ENCODE results near the gene BEAN1.

The BEAN1 gene

DNA sequence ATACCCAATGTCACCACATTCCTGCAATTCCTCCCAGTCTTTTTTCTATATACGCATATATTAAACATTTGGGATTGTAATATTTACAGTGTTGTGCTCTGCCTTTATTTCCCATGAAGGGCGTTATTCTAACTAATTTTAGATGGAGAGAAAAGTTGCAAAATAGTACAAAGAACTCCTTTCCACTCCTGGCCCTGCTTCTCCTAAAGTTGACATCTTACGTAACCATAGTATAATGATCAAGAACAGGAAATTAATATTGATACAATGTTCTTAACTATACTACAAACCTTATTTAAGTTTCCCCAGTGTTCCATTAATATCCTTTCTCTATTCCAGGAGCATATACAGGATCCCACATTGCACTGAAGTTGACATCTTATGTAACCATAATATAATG is 76.5 kb downstream of the BEAN1 start:
- Histone ChIP-seq H3K9me3 (ENCODE audit: insufficient read depth, low read depth, low read length) (no peaks in the 10 kb centered on the region), H3K27me3 (ENCODE audit: insufficient read depth, low read length) (no peaks in the 10 kb centered on the region), H3K9ac (ENCODE audit: low read depth, low read length) (no peak overlapping the region), H3K4me1 (ENCODE audit: insufficient read depth, low read length) (no peaks in the 10 kb centered on the region), H3K36me3 (ENCODE audit: insufficient read depth, low read length) (no peaks in the 10 kb centered on the region), H3K4me3 (ENCODE audit: low read length) (no peak overlapping the region), H3K27ac (ENCODE audit: low read depth, low read length) (no peak overlapping the region)
- no CpG with 5 or more reads among the region's 3 CpGs for WGBS

DNA sequence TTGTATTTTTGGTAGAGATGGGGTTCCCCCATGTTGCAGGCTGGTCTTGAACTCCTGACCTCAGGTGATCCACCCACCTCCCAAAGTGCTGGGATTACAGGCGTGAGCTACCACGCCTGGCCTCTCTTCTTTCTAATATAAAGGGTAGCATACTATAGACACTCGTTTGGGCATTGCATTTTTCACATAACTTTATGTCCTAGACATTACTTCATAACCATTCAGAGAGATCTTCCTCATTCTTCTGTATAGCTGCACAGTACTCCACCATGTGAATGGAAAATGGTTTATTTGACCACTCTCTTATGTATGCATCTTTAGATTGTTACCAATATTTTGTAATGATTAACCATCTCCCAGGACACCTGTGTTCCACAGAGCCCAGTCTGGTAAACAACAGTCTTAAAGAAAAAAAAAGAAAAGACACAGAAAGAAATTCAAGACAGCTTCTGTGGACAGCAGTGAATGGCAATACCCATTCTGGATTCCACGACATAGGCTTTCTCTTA is 80.7 kb downstream of the BEAN1 start:
- H3K27ac ChIP-seq (ENCODE audit: low read depth, low read length) = no peak overlapping the region

DNA sequence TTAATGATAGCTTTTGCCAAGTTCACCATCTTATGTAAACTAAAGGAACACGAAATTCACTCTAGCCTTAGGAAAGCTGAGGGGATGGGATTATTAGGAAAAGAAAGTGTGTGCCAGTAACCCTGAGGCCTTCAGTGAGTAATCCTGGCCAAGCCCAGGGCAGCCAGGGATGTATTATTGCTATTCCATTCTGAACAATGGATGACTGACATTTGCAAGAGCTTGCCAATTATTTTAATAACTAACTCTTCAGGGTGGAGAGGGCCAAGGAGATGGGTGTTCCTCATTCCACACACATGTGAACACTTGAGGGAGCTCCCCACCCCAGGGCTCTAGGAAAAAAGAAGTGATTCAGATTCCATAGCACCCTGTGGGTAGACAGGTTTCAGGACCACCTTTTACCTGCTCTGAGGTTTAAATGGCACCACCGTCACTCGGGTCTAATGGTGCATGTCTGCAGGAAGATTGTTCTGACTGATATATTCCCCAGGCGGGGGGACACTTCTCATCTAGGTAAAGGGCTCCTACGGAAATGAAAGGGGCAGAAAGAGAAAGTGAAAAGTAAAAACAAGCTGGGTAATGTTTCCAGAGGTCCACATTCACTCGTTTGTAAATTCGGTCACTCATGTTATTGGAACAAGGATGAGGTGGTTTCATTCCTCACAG is 81.3 kb downstream of the BEAN1 start:
- 93% methylated on average over 7 of the region's 7 CpGs for WGBS
- peaks cover 27% of the 10 kb centered on the region for H3K4me1 ChIP-seq (ENCODE audit: insufficient read depth, low read length)
- no peak overlapping the region for H3K4me3 ChIP-seq (ENCODE audit: low read length)
- no peaks in the 10 kb centered on the region for H3K27me3 ChIP-seq (ENCODE audit: insufficient read depth, low read length)
- H3K9me3 ChIP-seq (ENCODE audit: insufficient read depth, low read depth, low read length) = no peaks in the 10 kb centered on the region
- no peaks in the 10 kb centered on the region for H3K36me3 ChIP-seq (ENCODE audit: insufficient read depth, low read length)
- no peak overlapping the region for H3K27ac ChIP-seq (ENCODE audit: low read depth, low read length)
- H3K9ac ChIP-seq (ENCODE audit: low read depth, low read length) = no peak overlapping the region

More for the DNA sequence above, 80.7 kb downstream of the BEAN1 start:
- Histone ChIP-seq H3K27me3 (ENCODE audit: insufficient read depth, low read length) (no peaks in the 10 kb centered on the region), H3K9me3 (ENCODE audit: insufficient read depth, low read depth, low read length) (no peaks in the 10 kb centered on the region), H3K4me1 (ENCODE audit: insufficient read depth, low read length) (peaks cover 23% of the 10 kb centered on the region), H3K9ac (ENCODE audit: low read depth, low read length) (no peak overlapping the region), H3K36me3 (ENCODE audit: insufficient read depth, low read length) (no peaks in the 10 kb centered on the region), H3K4me3 (ENCODE audit: low read length) (no peak overlapping the region)
- 89% methylated on average over 4 of the region's 4 CpGs for WGBS

DNA sequence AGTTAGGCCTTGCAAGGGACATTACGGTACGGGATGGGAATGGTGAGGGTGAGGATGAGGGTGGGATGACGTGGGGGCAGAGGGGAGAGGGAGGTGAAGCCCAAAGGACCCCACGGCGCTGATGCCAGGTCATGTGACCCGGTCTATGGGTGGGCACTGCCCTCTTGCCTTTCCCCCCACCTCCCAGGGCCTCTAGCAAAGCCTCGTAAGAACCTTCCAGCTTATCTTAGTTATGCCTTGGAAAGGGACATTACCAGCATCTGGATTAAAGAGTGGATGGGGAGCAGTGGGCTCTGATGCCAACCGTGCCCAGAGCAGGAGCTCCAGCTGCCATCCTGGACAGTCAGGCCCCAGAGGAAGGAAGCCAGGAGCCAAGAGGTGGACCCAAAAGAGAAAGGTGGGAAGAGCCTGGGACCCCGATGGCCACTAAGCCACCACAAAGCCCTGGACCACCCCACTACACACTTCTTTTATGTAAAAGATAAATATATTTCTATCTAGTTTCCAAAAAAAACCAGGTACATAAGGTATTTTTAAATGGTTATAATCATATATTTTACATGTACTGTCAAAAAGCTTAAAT is 81.9 kb downstream of the BEAN1 start:
- 95% methylated on average over 8 of the region's 9 CpGs for WGBS
- no peaks in the 10 kb centered on the region for H3K36me3 ChIP-seq (ENCODE audit: insufficient read depth, low read length)
- H3K27me3 ChIP-seq (ENCODE audit: insufficient read depth, low read length) = no peaks in the 10 kb centered on the region
- no peaks in the 10 kb centered on the region for H3K9me3 ChIP-seq (ENCODE audit: insufficient read depth, low read depth, low read length)
- H3K4me3 ChIP-seq (ENCODE audit: low read length) = no peak overlapping the region
- H3K4me1 ChIP-seq (ENCODE audit: insufficient read depth, low read length) = peaks cover 27% of the 10 kb centered on the region
- no peak overlapping the region for H3K27ac ChIP-seq (ENCODE audit: low read depth, low read length)
- no peak overlapping the region for H3K9ac ChIP-seq (ENCODE audit: low read depth, low read length)

DNA sequence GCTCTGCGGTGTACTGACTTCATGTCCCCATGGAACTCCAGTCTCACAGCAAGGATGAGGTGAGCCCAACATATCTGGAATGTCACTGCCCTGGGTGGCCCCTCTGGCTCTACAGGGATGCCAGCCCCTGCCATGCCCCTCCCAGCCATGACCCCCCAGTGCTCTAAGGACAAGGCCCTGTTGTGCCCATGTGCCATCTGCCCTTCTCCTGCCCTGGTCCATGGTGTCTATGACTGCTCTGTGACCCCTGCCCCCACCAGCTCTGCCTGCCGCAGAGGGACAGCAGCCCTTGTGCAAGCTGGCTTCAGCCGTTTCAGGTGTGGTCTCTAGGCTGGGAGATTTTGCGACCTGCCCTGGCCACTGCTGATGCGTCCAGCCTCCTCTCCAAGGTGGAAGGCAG is 82.5 kb downstream of the BEAN1 start:
- WGBS = 95% methylated on average over 5 of the region's 5 CpGs
- H3K9ac ChIP-seq (ENCODE audit: low read depth, low read length) = no peak overlapping the region
- H3K9me3 ChIP-seq (ENCODE audit: insufficient read depth, low read depth, low read length) = no peaks in the 10 kb centered on the region
- H3K27ac ChIP-seq (ENCODE audit: low read depth, low read length) = no peak overlapping the region
- H3K4me1 ChIP-seq (ENCODE audit: insufficient read depth, low read length) = peaks cover 27% of the 10 kb centered on the region
- H3K27me3 ChIP-seq (ENCODE audit: insufficient read depth, low read length) = no peaks in the 10 kb centered on the region
- H3K4me3 ChIP-seq (ENCODE audit: low read length) = no peak overlapping the region
- H3K36me3 ChIP-seq (ENCODE audit: insufficient read depth, low read length) = no peaks in the 10 kb centered on the region

DNA sequence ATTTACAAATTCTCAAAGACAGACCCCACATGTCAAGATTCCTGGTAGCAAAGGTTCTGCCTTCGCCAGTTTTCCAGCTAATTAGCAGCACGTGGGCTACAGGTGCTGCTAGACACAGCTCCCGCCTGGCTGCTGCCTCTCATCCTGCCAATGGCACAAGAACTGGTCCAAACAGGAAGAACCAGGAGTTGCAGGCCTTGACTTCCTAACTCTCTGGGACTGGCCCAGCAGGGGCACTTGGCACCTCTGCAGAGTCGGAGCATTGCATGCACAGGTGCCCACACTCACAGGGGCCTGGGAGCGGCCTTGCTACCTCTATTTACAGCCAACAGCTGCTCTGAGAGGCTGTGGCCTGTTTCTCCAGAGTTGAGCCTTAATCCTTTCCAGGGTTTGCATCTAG is 83.2 kb downstream of the BEAN1 start:
- Histone ChIP-seq H3K27me3 (ENCODE audit: insufficient read depth, low read length) (no peaks in the 10 kb centered on the region), H3K4me1 (ENCODE audit: insufficient read depth, low read length) (peaks cover 27% of the 10 kb centered on the region), H3K4me3 (ENCODE audit: low read length) (no peak overlapping the region), H3K9me3 (ENCODE audit: insufficient read depth, low read depth, low read length) (no peaks in the 10 kb centered on the region), H3K36me3 (ENCODE audit: insufficient read depth, low read length) (no peaks in the 10 kb centered on the region), H3K9ac (ENCODE audit: low read depth, low read length) (no peak overlapping the region), H3K27ac (ENCODE audit: low read depth, low read length) (no peak overlapping the region)
- 93% methylated on average over 5 of the region's 5 CpGs for WGBS

DNA sequence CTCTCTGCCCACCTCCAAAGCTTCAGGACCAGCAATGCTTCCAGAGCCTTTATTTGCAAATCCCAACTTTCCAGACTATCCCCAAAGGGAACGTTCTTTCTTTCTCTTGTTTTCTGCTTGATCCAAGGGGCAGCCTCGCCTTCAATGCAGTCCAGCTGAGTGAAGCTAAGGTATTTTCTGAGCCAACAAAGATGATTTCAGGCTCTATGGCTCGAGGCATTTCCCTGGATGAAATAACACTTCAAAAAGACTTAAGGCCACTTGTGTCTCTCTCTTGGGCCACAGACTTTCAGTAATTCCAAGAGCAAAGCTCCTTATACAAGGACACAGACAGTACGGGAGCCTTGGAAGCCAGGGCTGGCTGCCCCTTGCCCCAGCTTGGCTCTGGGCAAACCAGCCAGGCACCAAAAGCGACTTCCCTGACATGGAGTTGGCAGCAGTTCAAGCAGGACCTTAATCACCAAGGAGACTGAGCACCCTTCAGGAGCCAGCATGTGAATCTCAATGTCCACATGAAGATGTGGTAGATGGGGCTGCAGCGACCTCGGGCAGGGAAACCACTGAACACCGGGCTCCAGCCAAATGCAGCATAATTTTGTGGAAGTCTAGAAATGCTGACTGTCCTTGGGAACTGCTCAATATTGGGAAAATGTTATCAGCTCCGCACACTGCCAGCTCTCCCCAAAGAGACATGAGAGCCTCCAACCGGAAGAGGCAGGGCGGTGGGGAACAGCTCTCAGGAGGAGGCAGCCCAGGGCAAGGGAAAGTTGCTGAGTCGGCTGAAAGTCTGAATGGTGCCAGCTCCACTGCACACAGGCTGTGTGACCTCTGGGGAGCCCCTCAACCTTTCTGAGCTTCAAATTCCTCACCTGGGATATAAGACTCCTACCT is 83.9 kb downstream of the BEAN1 start:
- 85% methylated on average over 12 of the region's 12 CpGs for WGBS
- Histone ChIP-seq H3K9ac (ENCODE audit: low read depth, low read length) (0 out of 2 replicates have a peak overlapping the region, but pooled peaks have one; percentile 1), H3K9me3 (ENCODE audit: insufficient read depth, low read depth, low read length) (no peaks in the 10 kb centered on the region), H3K27me3 (ENCODE audit: insufficient read depth, low read length) (no peaks in the 10 kb centered on the region), H3K4me1 (ENCODE audit: insufficient read depth, low read length) (peaks cover 27% of the 10 kb centered on the region), H3K36me3 (ENCODE audit: insufficient read depth, low read length) (no peaks in the 10 kb centered on the region), H3K4me3 (ENCODE audit: low read length) (no peak overlapping the region), H3K27ac (ENCODE audit: low read depth, low read length) (peak overlapping the region; percentile 81; the same call in 1 of the 2 replicates)

DNA sequence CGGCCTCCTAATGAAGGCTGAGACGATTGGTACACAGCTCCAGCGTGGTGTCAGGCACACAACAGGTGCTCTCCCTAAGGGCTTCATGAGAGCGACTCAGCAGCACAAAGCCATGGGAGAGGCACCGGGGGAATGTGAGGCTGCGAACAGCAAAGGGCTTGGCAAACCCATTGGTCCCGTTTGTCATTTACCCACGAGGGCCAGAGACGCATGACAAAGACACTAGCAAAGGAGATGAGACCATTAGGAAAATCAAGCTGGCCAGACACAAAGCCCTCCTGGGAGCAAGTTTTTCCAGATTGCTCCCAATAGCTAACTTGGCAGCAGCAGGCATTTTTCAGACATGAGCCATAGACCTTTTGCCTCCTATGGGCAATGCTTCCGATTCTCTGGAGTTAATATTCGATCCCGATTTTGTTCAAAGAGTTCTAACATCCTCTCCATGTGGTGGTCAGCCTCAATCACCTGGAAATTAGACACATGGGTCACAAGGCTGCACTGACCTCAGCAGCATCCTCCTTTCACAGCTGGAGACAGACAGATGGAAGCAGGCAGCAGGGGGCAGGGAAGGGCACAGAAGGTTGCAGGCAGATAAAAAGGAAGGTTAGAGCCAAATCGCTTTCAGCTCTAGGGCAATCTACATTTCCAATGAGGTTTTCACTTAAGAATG is 84.6 kb downstream of the BEAN1 start:
- H3K27me3 ChIP-seq (ENCODE audit: insufficient read depth, low read length) = no peaks in the 10 kb centered on the region
- WGBS = 37% methylated on average over 13 of the region's 13 CpGs
- peak overlapping the region; percentile 54 for H3K9ac ChIP-seq (ENCODE audit: low read depth, low read length)
- H3K4me1 ChIP-seq (ENCODE audit: insufficient read depth, low read length) = peaks cover 27% of the 10 kb centered on the region
- H3K36me3 ChIP-seq (ENCODE audit: insufficient read depth, low read length) = no peaks in the 10 kb centered on the region
- peak overlapping the region; percentile 81 for H3K27ac ChIP-seq (ENCODE audit: low read depth, low read length)
- H3K4me3 ChIP-seq (ENCODE audit: low read length) = peak overlapping the region; percentile 8; the same call in 1 of the 2 replicates
- no peaks in the 10 kb centered on the region for H3K9me3 ChIP-seq (ENCODE audit: insufficient read depth, low read depth, low read length)

DNA sequence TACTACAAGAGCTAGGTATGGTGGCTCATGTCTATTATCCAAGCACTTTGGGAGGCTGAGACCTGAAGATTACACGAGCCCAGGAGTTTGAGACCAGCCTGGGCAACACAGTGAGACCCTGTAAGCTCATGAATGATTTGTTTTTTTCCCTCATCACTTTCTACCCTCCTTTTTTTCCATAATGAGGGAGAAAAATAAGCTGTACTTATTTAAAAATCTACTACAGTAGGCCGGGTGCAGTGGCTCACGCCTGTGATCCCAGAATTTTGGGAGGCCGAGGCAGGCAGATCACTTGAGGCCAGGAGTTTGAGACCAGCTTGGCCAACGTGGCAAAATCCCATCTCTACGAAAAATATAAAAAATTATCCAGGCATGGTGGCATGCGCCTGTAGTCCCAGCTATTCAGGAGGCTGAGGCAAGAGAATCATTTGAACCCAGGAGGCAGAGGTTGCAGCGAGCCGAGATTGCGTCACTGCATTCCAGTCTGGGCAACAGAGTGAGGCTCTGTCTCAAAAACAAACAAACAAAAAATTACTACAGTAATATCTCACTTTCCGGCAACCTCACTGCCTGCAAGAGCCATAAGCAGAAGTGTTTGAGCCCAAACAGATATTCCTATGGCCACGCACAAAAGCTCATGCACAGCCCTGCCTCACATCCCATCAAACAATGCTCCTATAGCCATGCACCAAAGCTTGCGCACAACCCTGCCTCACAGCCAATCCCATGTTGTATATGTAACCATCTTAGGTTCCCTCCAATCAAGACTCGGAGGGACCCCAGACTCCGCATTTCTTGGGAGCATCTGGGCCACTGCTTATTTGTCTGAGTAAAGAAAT is 85.4 kb downstream of the BEAN1 start:
- H3K36me3 ChIP-seq (ENCODE audit: insufficient read depth, low read length) = no peaks in the 10 kb centered on the region
- peaks cover 34% of the 10 kb centered on the region for H3K4me1 ChIP-seq (ENCODE audit: insufficient read depth, low read length)
- peak overlapping the region; percentile 81; the same call in 1 of the 2 replicates for H3K27ac ChIP-seq (ENCODE audit: low read depth, low read length)
- H3K9ac ChIP-seq (ENCODE audit: low read depth, low read length) = peak overlapping the region; percentile 7; the same call in 1 of the 2 replicates
- H3K27me3 ChIP-seq (ENCODE audit: insufficient read depth, low read length) = no peaks in the 10 kb centered on the region
- no peak overlapping the region for H3K4me3 ChIP-seq (ENCODE audit: low read length)
- WGBS = 85% methylated on average over 15 of the region's 15 CpGs
- H3K9me3 ChIP-seq (ENCODE audit: insufficient read depth, low read depth, low read length) = no peaks in the 10 kb centered on the region

DNA sequence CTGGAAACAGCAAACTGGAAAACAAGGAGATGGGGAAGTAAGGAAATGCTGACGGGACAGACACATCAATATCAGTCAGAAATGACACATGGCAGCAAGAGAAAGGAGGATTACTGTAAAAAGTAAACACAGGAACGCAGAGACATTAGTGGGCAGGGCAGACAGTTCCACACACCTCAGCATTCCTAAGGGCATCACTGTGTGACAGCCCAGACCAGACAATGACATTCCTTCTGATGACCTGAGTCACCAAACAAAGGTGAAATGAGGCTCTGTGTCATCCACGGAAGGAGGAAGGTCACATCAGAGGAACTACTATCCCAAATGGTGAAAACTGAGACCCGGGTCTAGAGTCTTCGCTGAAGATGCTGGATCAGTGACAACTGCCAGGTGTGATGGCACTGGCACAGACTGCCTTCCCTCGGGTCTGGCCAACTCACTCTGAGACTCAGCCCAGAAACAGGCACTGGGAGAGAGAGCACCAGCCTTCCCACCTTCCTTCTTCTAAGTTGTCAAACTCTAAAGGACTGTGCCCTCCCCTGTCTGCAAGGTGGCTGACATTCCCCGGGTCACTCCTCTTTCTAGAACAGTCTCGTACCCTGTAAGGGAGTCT is 86.1 kb downstream of the BEAN1 start:
- H3K27me3 ChIP-seq (ENCODE audit: insufficient read depth, low read length) = no peaks in the 10 kb centered on the region
- H3K27ac ChIP-seq (ENCODE audit: low read depth, low read length) = 0 out of 2 replicates have a peak overlapping the region, but pooled peaks have one; percentile 9
- H3K36me3 ChIP-seq (ENCODE audit: insufficient read depth, low read length) = no peaks in the 10 kb centered on the region
- H3K9me3 ChIP-seq (ENCODE audit: insufficient read depth, low read depth, low read length) = no peaks in the 10 kb centered on the region
- H3K4me1 ChIP-seq (ENCODE audit: insufficient read depth, low read length) = peaks cover 37% of the 10 kb centered on the region
- no peak overlapping the region for H3K9ac ChIP-seq (ENCODE audit: low read depth, low read length)
- H3K4me3 ChIP-seq (ENCODE audit: low read length) = no peak overlapping the region
- 85% methylated on average over 8 of the region's 8 CpGs for WGBS
